GM12872 (cell line): ENCODE results near the gene CHD9.
A peak's percentile ranks its signal among the peaks of the same experiment; 100 is the strongest.

ENCODE experiments used
- TF ChIP-seq, protein P1 (sequence below): IDR thresholded peaks from 3 replicates; pipeline ENCODE4 v1.5.1; 2011; ENCODE audit warnings: low read depth, mild to moderate bottlenecking, low read length, moderate library complexity; ENCODE audit not compliant: insufficient read depth

The CHD9 gene

DNA sequence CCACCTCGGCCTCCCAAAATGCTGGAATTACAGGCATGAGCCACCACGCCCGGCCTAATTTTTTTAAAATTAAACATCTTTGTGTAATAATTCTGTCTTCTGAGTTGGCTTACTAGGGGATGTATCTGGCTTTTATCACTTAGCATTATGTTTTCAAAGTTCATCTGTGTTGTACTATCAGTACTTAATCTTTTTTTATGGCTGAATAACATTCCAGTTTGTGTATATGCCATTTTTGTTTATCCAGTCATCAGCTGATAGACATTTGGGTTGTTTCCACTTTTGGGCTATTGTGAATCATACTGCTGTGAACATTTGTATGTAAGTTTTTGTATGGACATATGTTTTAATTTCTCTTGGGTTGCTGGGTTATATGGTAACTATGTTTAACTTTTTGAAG, 69.0 kb downstream of the CHD9 start:
- TF ChIP-seq, protein P1, sequence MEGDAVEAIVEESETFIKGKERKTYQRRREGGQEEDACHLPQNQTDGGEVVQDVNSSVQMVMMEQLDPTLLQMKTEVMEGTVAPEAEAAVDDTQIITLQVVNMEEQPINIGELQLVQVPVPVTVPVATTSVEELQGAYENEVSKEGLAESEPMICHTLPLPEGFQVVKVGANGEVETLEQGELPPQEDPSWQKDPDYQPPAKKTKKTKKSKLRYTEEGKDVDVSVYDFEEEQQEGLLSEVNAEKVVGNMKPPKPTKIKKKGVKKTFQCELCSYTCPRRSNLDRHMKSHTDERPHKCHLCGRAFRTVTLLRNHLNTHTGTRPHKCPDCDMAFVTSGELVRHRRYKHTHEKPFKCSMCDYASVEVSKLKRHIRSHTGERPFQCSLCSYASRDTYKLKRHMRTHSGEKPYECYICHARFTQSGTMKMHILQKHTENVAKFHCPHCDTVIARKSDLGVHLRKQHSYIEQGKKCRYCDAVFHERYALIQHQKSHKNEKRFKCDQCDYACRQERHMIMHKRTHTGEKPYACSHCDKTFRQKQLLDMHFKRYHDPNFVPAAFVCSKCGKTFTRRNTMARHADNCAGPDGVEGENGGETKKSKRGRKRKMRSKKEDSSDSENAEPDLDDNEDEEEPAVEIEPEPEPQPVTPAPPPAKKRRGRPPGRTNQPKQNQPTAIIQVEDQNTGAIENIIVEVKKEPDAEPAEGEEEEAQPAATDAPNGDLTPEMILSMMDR = no peak

DNA sequence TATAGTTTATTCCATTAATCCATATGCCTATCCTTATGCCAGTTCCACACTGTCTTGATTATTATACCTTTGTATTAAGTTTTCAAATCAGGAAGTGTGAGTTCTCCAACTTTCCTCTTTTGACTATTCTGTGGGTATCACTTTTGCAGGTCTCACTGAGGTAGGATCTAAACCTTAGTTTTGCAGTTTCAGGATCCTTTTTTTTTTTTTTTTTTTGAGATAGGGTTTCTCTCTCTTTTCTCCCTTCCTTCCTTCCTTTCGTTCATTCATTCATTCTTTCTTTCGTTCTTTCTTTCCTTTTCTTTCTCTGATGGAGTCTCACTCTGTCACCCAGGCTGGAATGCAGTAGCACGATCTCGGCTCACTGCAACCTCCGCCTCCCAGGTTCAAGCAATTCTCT, 71.6 kb downstream of the CHD9 start:
- TF ChIP-seq, protein P1 = no peak

DNA sequence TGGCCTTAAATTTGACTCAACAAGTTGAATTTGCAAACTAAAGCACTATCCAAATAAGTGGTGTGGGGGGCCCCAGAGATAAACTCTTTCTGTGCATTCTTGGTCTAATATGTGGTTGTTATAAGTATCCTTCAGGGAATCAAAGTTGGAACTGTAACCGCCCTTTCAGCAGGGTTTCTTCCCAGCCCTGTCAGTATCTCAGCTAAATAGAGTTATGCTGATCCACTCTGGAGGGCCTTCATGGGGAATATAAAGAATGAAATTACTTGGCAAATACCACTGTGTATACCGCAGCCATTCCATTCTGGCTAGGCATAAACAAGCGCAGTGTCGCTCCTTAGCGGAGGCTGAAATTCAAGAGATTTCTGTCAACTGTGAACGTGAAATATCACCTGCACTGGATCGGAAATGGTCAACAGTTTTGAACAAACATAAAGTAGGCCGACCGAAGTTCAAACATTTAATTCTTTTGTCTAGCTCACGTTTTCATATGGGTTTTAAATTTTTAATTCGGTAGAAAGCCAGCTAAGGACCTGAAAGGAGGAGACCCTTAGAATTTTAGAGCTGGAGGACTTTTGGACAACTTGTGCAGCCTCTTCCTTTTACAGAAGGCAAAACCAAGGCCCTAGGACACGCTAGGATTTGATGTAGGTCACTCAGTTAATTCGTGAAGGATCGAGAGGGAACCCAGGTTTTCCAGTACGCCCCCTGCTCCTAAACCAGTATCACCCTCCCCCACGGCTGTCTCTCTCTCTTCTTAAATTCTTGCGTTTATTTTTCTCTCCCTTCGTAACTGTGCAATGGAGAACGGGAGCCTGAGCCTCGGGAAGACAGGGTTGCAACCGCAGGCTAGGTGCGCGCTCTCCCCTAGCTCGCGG, 74.7 kb downstream of the CHD9 start:
- TF ChIP-seq, protein P1 = no peak

DNA sequence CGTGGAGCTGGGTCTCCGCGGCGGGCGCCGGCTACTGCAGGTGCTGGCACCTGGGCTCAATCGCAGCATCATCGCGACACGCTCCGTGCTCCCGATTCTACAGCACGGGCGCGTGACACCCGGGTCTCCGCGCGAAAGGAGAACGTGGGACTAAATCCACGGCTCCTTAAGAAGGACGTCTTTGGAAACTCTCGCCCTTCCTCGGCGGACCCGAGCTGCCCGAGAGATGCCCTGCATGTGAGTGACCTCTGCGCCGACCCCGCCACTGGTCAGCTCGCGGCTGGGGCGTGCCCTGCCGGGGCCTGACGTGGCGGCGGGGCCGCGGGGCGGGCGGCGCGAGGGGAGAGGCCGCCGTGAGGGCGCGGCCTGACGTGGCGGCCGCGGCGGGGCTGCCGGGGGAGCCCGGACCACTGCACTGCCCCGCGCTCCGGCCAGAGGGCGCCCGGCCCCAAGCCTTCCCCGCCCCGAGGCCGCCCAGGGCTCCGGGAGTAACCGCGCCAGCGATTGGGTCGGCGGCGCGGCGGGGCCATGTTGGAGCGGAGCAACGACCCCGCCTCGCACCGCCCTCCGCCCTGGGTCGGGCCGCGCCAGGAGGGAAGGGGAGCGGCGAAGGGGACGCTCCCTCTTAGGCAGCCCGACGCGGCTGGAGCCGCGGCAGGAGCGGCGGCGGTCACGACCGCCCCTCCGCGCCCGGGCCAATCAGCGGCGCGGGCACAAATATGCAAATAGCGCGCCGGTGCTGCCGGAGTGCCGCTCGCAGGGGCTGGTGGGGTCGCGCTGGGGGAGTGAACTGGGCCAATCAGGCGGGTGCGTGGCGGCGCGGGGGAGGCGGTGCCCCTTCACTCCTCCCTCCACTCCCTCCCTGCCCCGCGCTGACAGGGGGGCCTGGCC, 75.6 kb downstream of the CHD9 start:
- TF ChIP-seq, protein P1 = peak; percentile 55; the same call in 1 of the 3 replicates

DNA sequence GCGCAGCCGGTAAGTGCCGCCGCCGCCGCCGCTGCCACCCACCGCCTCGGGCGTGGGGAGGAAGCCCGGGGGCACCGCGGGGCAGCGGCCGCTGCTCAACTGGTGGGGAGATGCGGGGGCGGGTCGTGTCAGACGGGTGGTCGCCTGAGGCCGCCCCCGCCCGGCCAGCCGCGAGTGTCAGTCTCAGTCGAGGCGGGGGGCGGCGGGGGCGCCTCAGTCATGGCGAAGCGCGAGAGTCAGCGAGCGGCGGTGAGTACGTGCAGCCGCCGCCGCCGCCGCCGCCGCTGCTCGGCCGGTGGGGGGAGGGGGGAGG, 76.2 kb downstream of the CHD9 start:
- TF ChIP-seq, protein P1 = no peak

DNA sequence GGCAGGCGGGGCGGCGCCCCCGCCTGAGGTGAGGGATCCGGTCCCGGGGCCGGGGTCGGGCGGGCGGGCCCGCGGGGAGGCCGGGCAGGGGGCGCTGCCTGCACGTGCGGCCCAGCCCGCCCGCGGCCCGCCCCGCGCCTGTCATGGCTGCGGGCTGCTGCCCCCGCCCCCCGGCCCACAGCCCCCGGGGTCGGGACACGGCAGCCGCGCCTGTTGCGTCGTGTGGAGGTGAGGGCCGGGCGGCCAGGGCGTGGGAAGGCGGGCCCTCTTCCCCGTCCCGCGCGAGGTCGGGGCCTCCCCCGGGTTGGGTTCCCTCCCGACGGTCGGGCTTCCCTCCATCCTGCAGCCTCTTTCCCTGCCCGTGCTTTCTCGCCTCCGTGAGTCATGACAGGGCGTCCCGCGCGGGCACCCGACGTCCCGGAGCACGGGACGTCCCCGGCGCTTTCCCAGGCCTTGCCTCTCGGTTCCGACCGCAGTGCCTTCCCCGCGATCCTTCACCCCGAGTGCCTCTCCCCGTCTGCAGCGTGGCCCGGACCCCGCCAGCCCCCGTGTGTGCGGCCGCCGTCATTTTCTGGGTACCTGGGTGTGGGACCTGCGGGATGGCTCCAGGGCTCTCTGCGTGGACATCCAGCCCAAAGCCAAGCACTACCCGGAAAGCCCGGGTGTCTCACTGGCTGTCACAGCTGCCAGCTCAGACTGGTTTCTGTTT, 76.7 kb downstream of the CHD9 start:
- TF ChIP-seq, protein P1 = no peak

DNA sequence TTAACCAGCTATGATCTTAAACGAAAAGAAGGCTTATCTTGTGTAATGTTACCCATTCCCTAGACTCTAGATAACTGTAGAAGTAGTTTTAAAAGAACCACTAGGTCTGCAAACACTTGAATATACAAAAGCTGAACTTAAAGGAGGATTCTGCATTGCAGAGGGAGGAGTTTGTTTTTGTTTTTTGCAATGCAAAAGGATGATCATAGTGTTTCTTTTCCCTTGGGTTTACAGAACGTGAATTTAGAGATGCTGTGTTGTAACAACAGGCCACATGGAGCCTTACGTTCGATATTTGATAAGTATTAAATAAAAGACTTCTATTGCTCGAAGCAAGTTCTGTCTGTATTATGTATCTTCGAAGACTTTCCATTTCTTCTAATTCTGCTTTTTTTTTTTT, 77.6 kb downstream of the CHD9 start:
- TF ChIP-seq, protein P1 = no peak
